Left renal cortex interstitium (tissue), 4 donors: ENCODE measurements around the gene REX1BD. TPM values are rescaled to one million over a fixed set of nuclear protein-coding genes. Genes with fewer than 3 reads are reported as not detected.

Experiments used
- DNase-seq, 4 donors: peaks; one replicate each; pipeline ENCODE4 v3.0.0-alpha.2; 2013; ENCODE audit warnings: low read depth in 4 of 4, low spot score in 2 of 4, missing footprints in 1 of 4
- polyA plus RNA-seq, 4 donors: library from polyadenylated mRNA; unstranded; fragments of 120-200 nt; gene quantifications; one replicate each; pipeline ENCODE4 v1.2.1, GENCODE V29; 2013; ENCODE audit not compliant: insufficient read length in 4 of 4

Gene REX1BD
- polyA plus RNA-seq, 4 donors = 22.5 to 51.3 (median 38.4) TPM

DNA sequence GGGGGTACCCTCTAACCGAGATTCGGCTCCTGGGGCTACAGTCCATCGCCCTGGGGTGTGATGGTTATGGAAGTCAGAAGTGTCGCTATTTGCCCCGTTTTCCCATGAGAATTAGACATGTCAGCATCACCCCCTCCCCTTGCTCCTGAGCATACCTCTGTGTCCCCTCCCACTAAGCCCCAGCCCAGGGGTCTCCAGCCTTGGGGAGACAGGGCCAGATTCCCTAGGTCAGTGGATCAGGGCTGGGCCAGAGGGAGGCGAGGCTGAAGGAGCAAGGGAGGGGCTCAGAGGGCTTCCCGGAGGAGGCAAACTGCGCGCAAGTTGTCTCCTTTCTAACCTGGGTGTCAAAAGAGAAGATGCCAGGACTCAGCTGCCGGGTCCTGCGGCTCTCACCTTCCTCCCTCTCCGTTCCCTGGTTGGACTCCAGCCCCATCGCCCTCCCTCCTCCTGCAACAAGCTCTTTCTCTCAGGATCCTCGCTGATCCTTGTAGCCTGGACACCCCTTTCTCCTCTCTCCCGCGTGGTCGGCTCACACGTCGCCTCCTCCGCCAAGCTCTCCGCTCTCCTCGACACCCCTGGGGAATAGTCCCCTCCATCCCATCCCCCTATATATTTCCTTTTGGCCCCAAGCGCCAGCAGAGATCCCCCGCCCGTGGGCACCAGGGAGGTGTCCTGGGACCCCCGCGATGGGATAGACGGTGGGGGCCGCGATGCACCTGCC is 23.6 kb downstream of the REX1BD start:
- DNase-seq = no peak

DNA sequence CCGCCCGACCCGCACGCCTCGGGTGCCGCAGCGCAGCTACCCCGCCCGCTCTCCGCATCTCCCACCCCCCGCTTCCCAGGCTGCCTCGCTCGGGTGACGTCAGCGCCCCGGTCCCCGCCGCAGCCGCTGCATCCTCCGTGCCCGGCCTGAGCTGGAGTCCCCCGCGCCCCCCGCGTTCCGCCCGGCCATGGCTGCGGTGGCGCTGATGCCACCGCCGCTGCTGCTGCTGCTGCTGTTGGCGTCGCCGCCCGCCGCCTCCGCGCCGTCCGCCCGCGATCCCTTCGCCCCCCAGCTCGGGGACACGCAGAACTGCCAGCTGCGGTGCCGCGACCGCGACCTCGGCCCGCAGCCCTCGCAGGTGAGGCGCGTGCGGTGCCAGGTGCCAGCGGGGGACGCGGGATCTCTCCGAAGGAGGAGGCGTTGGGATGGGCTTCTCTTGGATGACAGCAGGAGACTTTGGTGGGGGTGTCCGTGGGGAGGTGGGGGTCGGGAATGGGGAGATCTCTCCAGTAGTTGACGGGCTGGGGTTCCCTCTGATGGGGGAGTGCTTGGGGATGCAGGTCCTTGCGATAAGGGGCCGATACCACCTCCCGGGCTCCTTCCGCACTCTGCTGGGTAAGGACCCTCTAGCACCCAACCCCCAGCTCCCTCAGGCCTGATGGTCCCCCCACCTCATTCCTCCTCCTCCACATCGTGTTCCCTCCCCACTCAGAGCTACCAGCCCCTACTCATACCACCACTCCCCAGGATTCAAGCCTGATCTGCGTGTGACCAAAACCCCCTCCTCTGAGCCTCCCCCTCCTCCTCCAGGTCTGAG is 24.4 kb downstream of the REX1BD start, which contains the start of gene TMEM59L:
Gene TMEM59L (plus strand): TSS at position 99 of the 817 bp plus-strand sequence. CDS start 89 bp downstream, at position 188.
- DNase-seq = no peak

DNA sequence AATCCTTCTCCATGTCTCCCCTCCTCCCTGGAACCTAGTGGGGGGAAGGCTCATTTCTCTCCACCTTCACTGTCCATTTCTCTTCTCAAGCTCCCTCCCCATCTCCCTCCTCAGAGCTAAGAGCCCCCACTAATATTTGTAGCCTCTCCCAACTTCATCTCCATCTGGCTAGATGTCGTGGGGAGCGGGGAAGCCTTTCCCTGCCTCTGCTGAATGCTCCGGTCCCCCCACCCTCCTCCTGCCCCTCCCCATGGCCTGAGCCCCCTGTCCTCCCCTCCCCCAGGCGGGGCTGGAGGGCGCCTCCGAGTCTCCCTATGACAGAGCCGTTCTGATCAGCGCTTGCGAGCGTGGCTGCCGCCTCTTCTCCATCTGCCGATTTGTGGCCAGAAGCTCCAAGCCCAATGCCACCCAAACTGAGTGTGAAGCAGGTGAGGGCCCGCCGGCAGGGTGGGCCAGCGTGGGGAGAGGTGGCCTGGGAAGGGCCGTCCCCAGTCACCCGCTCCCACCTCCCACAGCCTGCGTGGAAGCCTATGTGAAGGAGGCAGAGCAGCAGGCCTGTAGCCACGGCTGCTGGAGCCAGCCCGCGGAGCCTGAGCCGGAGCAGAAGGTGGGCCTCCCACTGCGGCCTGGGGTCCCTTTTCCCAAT is 25.1 kb downstream of the REX1BD start:
- no peak for DNase-seq

DNA sequence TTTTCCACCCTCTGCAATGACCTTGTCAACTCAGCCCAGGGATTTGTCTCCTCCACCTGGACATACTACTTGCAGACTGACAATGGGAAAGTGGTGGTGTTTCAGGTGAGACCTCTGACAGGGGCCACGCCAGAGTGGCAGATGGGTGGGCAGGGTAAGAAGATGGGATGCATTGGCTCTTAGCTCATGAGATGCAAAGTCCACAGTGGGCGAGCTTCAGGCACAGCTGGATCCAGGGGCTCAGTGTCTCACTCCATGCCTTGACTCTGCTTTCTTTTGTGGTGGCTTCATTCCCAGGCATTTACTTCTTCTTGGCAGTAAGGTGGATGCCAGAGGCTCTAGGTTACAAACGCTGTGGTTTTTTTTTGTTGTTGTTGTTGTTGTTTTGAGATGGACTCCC is 27.4 kb downstream of the REX1BD start:
- DNase-seq = no peak

DNA sequence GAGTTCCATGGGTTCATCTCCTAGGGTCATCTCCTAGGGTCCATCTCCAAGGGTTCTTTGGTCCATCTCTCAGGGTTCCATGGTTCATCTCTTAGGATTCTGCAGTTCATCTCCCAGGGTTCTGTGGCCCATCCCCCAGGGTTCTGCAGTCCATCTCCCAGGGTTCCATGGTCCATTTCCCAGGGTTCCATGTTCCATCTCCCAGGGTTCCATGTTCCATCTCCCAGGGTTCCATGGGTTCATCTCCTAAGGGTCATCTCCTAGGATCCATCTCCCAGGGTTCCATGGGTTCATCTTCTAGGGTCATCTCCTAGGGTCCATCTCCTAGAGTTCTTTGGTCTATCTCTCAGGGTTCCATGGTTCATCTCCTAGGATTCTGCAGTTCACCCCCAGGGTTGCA is 29.0 kb downstream of the REX1BD start:
- no peak for DNase-seq

DNA sequence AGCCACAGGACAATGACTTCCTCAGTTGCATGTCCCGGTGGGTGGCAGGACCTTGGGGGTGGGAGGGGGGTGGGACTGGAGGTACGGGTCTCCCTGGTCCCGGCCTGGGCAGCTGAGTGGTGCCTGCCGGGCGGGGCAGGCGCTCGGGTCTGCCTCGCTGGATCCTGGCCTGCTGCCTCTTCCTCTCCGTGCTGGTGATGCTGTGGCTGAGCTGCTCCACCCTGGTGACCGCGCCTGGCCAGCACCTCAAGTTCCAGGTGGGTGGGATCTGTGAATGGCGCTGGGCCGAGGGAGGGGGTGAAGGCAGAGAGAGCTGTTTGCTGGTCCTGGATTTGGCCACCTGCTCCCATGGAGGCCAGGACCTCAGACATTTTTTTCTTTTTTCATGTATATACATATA is 29.6 kb downstream of the REX1BD start:
- DNase-seq = no peak

DNA sequence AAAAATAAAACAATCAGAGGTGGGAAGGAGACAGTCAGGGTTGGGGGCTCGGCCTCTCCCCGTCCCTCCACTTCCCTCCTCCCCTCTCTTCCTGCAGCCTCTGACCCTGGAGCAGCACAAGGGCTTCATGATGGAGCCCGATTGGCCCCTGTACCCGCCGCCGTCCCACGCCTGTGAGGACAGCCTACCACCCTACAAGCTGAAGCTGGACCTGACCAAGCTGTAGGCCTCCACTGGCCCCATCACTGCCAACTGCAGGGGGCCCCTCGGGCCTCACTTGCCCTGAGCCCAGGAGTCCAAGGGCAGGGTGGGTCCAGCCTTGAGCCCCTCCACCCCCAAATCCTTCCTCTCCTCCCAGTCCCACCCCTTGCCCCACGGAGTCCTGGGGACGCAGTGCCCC is 31.7 kb downstream of the REX1BD start:
- DNase-seq = no peak

DNA sequence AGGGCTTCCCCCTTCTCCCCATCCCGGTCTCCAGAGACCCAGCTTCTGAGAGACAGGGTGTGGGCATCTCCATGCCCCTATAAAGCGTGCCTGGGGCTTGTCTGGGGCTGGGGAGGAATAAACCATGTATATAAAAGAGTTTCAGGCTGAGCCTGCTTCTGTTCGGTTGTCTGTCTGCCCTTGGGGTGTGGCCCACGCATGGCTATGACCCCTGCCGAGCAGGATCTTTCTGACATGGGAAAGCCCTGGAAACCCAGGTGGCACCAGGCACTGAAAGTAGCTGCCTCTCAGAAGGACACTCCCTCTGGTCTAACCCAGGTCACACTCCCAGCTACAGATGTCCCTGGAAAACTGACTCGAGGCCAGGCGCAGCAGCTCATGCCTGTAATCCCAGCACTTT is 32.3 kb downstream of the REX1BD start:
- no peak for DNase-seq

DNA sequence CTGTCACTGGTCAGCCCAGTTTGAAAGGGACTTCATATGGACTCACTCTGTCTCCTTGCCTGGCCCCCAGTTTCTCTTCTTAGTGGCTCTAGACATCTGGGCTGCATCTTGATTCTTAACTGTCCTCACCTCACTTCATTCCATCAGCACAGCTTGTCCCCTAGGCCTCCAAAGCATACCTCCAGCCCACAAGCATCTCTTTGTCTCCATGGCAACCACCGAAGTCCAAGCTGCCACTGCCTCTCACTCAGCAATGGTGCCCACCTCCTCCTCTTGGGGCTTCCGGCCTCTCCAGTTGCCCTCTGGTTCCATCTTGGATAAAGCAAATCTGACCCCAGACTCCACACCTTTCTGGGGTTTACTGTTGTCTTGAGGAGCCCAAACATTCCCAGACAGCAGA is 38.3 kb downstream of the REX1BD start:
- no peak for DNase-seq

DNA sequence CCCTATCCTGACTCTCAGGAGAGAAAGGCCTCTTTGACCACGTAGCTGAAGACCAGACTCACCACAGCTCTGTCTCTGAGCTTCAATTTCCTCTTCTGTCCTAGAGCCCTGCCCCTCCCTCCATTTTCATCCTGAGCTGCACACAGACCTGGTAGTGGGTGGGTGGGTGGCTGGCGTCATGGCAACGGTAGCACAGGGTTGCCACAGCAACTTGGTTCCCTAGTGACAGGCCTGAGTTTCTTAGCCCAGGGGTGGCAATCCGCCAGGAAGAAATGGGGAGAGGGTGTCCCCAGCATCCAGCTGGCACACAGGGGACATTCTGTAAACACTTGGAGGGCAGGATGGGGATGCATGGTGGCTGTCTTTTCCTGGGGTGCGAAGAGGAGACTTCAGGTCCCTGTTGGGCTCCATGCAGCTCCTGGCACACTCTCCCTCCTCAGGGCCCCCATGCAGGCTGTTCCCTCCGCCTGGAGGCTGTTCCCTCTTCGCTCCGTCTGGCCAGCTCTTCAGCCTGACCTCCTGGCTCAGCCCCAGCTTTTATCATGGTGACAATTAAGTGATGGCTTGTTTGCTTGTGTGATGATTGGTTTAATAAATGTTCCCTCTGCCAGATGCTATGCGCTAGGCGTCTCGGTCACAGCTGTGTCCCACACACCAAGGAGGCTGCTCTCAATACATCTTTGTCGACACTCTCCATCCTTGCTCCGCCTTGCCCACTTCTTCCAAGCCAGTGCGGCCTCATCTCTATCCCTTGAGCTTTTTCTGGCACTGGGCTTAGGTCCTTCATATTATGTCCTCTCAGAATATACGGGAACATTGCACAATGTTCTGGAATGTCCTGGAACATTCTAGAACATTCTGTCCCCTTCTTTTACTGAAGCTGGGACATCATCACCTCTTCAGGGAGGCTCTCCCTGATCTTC is 40.8 kb downstream of the REX1BD start:
- DNase-seq = no peak

DNA sequence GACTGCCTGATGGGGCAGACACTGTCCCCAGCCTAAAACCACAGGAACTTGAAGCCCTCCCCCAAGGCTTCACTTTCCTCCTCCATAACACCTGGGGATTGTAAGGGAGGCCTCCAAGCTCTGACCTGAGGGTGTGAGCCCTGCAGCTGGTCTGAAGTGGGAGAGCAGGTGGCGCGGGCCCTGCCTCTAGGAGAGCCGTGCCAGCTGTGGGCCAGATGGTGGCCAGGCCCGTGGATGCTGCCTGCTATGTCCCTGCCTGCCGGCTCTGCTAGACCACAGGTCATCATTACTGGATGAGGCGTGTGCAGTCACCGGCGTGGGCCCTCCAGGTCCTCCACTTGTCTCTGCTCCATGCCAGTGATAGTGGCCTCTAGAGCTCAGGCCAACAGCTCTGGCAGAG is 44.7 kb downstream of the REX1BD start:
- no peak for DNase-seq

DNA sequence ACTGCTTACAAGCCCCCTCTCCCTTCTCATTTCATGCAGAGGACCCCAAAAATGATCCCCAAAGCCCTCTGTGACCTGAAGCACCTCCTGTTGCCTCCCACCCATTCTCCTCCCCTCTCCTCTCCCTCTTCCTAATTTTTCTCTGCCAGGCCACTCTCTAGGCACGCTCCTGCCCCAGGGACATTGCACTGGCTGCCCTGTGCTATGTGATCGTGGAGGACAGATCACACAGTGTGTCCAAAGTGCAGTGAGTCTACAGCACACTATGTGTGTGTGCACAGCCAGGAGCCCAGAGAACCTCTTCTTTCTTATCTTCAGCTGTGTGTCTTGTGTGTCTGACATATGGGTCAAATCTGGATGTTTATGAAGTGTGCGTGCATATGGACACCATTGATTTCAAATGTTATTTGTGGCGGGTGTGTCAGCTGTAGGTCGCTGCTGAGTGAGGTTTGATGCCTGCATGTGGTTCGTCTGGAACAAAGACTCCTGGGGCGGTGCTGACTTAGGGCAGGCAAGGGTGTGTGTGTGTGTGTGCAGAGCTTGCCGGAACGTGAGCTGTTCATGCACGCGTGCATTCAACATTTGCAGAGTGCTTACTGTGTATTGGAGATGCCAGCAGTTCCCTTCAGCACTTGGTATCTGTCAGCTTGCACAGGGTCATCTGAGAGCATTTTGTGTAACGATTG is 46.2 kb downstream of the REX1BD start:
- no peak for DNase-seq

DNA sequence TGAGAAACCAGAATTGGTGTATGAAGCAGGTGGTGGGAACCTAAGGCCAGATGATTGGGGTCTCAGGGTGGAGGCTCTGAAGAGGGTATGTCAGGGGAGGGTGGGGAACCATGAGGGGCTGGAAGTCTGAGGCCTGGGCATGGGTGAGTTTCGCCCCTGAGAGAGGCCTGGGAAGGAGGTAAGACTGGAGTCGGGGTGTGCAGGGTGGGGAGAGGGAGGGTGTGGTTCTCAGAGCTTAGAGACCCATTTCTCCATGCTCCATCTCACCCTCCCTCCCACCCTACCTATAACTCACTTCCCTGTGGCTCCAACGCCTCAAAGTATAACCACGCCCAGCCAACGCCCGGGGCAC is 47.2 kb downstream of the REX1BD start:
- no peak for DNase-seq

DNA sequence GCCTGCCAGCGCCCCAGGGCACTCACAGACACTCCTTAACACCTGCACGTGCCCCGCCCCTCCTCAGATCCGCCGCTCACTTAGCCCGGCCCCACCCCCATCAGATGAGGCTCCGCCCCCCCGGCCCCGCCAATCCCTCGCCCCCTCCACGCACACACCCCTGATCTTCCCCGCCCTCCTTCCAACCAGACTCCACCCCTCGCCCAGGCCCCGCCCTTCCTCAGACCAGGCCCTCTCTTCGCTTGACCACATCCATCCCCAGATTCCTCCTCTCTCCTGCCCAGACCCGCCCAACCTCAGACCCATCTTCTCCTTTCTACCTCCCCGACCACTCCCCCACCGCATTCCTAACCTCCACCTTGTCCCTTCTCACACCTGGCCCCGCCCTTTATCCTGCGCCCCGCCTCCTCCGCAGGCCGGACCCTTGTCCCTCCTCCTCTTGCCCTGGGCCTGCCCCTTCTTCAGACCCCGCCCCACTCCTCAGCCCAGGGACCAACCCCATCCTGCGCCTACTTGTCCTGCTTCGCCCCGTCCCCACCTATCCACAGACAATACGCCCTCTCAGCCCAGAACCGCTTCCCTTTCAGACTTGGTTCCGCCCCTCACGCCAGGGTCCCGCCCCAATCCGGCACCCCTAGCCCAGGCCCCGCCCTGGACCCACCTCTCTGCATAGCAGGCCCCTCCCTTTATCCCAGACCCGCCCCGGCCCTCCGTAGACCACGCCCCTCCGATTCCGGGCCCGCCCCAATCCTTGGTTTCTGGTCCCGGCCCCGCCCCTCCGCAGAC is 47.8 kb downstream of the REX1BD start:
- peak in 3 of 4 donors; percentile 78 to 84 (median 82) for DNase-seq

DNA sequence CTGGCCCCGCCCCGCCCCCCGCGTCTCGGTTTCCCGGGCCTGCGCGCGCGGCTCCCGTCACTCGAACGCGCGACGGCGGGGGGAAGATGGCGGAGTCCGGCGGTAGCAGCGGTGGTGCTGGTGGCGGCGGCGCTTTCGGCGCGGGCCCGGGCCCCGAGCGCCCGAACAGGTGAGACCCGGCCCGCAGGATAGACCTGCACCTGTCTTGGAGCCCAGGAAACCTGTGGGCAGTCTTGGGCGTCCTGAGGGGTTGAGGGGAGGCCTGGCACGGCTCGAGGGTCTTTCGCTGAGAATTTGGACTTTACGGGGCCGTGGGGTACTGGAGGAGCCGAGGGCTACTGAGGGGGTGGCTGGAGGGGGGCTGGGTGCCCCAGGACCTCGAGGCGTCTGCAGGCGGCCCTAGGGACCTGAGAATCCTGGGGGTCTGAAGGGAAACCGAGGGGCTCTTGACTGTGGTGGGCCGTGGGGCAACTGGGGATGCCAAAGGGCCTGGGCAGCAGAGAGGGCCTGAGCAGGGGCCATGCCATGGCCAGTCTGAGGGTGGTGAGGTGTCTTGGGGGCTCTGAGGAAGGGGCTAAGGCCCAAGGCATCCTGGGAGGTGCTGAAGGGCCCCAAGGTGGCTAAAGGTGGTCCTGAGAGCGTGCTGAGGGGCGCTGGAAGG is 48.5 kb downstream of the REX1BD start, which contains the start of gene KLHL26:
Gene KLHL26 (plus strand): TSS at position 60 of the 661 bp plus-strand sequence. CDS start 27 bp downstream, at position 87.
- no peak for DNase-seq

DNA sequence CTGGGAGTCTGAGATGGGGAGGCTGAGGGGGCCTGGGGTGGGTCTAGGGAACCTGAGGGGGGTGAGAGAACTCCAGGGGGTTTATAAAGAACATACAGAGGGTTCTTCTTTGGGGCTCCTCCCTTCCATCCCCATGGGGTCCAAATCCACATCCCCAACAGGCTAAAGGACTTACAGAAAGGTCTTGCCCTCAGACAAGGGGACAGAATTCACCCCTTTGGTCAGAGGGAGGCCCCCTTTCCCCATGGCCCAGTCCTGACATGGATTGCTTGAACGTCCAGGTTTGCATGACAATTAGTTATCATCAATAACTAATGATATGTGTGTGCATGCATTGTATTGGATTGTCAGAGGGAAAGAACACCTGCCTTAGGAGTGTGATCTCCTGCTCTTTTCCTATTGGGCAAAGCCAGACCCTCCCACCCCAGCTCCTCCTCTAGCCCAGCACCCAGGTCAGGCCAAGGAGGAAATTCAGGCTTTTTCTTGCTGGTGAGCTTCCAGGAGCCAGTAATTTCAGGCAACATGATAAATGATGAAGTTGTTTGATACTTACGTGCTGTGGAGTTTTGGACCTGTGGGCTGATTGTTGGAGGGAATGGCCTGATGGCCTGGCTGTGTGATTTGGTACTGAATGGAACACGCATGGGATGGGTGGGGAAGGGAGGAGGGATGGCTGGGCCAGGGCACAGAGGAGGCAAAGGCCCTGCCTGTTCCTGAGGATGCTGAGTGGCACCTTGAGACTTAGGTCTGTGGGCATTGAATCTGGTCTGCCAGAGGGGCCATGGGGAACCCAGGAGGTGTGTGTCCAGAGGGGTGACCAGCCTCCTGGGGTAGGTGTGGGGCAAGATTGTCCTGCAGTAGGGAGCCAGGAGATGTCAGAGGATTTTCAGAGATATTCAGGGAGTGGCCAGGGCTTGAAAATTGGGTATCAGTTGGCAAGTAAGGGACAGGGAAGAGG is 49.4 kb downstream of the REX1BD start:
- DNase-seq = no peak

DNA sequence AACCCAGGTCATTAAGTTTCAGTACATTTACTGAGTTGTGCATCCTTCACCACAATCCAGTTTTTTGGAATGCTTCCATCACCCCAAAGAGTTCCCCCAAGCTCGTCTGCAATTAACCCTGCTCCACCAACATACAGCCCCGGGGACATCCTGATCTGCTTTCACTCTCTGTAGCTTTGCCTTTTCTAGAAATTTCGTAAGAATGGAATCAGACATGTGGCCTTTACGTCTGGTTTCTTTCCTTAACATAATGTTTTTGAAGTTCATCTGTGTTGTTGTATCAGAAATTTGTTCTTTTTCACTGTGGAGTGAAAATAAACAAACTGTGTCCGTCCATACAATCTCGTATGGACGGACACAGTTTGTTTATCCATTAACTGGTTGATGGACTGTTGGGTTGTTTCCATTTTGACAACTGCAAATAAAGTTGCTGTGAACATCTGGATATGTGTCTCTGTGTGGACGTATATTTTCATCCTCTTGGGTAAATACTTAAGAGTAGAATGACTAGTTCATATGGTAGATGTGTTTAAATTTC is 51.2 kb downstream of the REX1BD start:
- no peak for DNase-seq
